Astrocyte (in vitro differentiated cells and primary cell): ENCODE data around the gene CAMK1D. TPM values are rescaled to one million over a fixed set of nuclear protein-coding genes. Genes with fewer than 3 reads are reported as not detected.
A peak's percentile ranks its signal among the peaks of the same experiment; 100 is the strongest.

Source experiments
- DNase-seq: peaks from one replicate; pipeline ENCODE4 v3.0.0-alpha.2; 2010; ENCODE audit warnings: low read depth
- FAIRE-seq: peaks from 2 replicates; lab custom pipeline; 2011; peaks lifted over from hg19 to GRCh38; lab: Jason Lieb, UNC
- H2AFZ ChIP-seq: 2 replicates; pipeline ENCODE4 v1.6.0; 2012; ENCODE audit warnings: low read depth, low read length, inconsistent platforms
- H3K27ac ChIP-seq: 2 replicates; pipeline ENCODE4 v1.5.1; 2011; ENCODE audit warnings: low read depth, low read length, inconsistent platforms
- H3K27me3 ChIP-seq: 2 replicates; pipeline ENCODE4 v1.6.0; 2011; ENCODE audit warnings: low read length, inconsistent platforms; ENCODE audit not compliant: insufficient read depth
- H3K36me3 ChIP-seq: 2 replicates; pipeline ENCODE4 v1.5.1; 2011; ENCODE audit warnings: low read length, inconsistent platforms; ENCODE audit not compliant: insufficient read depth
- H3K4me1 ChIP-seq: 2 replicates; pipeline ENCODE4 v1.5.1; 2011; ENCODE audit warnings: low read length, inconsistent platforms; ENCODE audit not compliant: insufficient read depth
- H3K4me2 ChIP-seq: 2 replicates; pipeline ENCODE4 v1.6.0; 2012; ENCODE audit warnings: low read length, inconsistent platforms
- H3K4me3 ChIP-seq: 2 replicates; pipeline ENCODE4 v1.5.1; 2011; ENCODE audit warnings: low read depth, mild to moderate bottlenecking, low read length, inconsistent platforms; ENCODE audit not compliant: insufficient read depth
- H3K79me2 ChIP-seq: 2 replicates; pipeline ENCODE4 v1.6.0; 2012; ENCODE audit warnings: mild to moderate bottlenecking, low read length, inconsistent platforms; ENCODE audit not compliant: insufficient read depth
- H3K9ac ChIP-seq: 2 replicates; pipeline ENCODE4 v1.6.0; 2012; ENCODE audit warnings: mild to moderate bottlenecking, low read length, inconsistent platforms
- H3K9me3 ChIP-seq: 2 replicates; pipeline ENCODE4 v1.5.1; 2012; ENCODE audit warnings: low read depth, mild to moderate bottlenecking, low read length, inconsistent platforms; ENCODE audit not compliant: insufficient read depth
- H4K20me1 ChIP-seq: 2 replicates; pipeline ENCODE4 v1.6.0; 2012; ENCODE audit warnings: low read length, inconsistent platforms; ENCODE audit not compliant: insufficient read depth
- H3K27ac Mint-ChIP-seq: one replicate; pipeline ENCODE4 v1.8.0; 2021; ENCODE audit warnings: mild to moderate bottlenecking, mixed read lengths; ENCODE audit not compliant: unreplicated experiment
- H3K27me3 Mint-ChIP-seq: one replicate; pipeline ENCODE4 v1.8.0; 2021; ENCODE audit warnings: low read depth, mixed read lengths; ENCODE audit not compliant: unreplicated experiment
- H3K36me3 Mint-ChIP-seq: one replicate; pipeline ENCODE4 v1.8.0; 2021; ENCODE audit warnings: low read depth, mixed read lengths; ENCODE audit not compliant: unreplicated experiment
- H3K4me1 Mint-ChIP-seq: one replicate; pipeline ENCODE4 v1.8.0; 2021; ENCODE audit warnings: low read depth, mixed read lengths; ENCODE audit not compliant: unreplicated experiment
- H3K4me3 Mint-ChIP-seq: one replicate; pipeline ENCODE4 v1.8.0; 2021; ENCODE audit warnings: mild to moderate bottlenecking, moderate library complexity, mixed read lengths; ENCODE audit not compliant: unreplicated experiment
- H3K9me3 Mint-ChIP-seq: one replicate; pipeline ENCODE4 v1.8.0; 2021; ENCODE audit warnings: mild to moderate bottlenecking, mixed read lengths; ENCODE audit not compliant: unreplicated experiment
- EZH2 ChIP-seq: IDR thresholded peaks from 2 replicates; pipeline ENCODE4 v1.6.1; 2012; ENCODE audit warnings: mild to moderate bottlenecking, low read length, inconsistent platforms; ENCODE audit not compliant: insufficient read depth
- total RNA-seq: library from RNA; stranded (reverse); gene quantifications from 2 replicates; pipeline ENCODE4 v1.2.1, GENCODE V29; 2021
- TF ChIP-seq, protein P1 (sequence below): IDR thresholded peaks from 2 replicates; pipeline ENCODE4 v1.5.1; 2011; ENCODE audit warnings: low read depth, mild to moderate bottlenecking, inconsistent platforms, low read length, moderate library complexity; ENCODE audit not compliant: insufficient read depth

Gene CAMK1D
- total RNA-seq, 1 donor from 2014 or later, result 23.6 TPM

DNA sequence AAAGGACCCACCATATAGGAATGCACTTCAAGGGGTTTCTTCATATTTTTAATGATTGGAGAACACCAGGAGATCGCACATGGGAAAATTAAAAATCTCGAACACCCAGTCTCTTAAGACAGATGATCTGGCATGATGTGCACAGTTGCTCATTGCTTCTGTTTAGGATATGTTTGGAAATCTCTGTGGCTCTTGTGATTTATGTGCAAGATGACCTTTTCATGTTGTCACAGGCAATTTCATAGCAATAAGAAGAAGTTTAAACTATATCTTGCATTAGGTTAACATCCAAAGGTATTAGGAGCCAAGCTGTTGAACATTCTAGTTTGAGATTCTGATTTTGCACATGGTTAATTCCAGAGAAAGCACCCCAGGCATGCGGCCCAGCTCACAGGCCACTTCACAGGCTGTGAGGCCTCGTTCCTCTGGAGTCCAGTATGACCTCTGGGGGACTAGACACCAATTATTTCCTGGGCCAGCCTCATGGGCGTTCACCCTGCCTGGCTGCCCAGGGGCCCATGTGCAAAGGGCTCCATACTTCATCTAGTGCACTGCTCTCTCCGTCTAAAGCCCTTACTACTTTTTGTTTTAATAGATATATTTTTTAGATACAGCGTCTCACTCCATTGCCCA is 28.4 kb downstream of the CAMK1D start:
- Histone ChIP-seq H3K4me2 (no peak overlapping the region), H3K79me2 (peaks cover 45% of the 10 kb centered on the region), H3K9ac (no peak overlapping the region), H3K27me3 (no peaks in the 10 kb centered on the region), H3K36me3 (no peaks in the 10 kb centered on the region), H3K4me3 (no peak overlapping the region), H3K9me3 (no peaks in the 10 kb centered on the region), H4K20me1 (peaks cover 19% of the 10 kb centered on the region), H3K27ac (no peak overlapping the region), H2AFZ (no peak overlapping the region), H3K4me1 (peaks cover 12% of the 10 kb centered on the region)
- H3K4me3 Mint-ChIP-seq, result no peak overlapping the region
- peaks cover 1% of the 10 kb centered on the region for H3K36me3 Mint-ChIP-seq
- H3K27me3 Mint-ChIP-seq, result peaks cover 2% of the 10 kb centered on the region
- DNase-seq (no peak), FAIRE-seq (no peak)
- H3K9me3 Mint-ChIP-seq, result no peaks in the 10 kb centered on the region
- no peak overlapping the region for H3K27ac Mint-ChIP-seq
- TF ChIP-seq, protein P1, sequence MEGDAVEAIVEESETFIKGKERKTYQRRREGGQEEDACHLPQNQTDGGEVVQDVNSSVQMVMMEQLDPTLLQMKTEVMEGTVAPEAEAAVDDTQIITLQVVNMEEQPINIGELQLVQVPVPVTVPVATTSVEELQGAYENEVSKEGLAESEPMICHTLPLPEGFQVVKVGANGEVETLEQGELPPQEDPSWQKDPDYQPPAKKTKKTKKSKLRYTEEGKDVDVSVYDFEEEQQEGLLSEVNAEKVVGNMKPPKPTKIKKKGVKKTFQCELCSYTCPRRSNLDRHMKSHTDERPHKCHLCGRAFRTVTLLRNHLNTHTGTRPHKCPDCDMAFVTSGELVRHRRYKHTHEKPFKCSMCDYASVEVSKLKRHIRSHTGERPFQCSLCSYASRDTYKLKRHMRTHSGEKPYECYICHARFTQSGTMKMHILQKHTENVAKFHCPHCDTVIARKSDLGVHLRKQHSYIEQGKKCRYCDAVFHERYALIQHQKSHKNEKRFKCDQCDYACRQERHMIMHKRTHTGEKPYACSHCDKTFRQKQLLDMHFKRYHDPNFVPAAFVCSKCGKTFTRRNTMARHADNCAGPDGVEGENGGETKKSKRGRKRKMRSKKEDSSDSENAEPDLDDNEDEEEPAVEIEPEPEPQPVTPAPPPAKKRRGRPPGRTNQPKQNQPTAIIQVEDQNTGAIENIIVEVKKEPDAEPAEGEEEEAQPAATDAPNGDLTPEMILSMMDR, result no peak
- no peak for TF ChIP-seq EZH2
- H3K4me1 Mint-ChIP-seq, result peaks cover 5% of the 10 kb centered on the region

DNA sequence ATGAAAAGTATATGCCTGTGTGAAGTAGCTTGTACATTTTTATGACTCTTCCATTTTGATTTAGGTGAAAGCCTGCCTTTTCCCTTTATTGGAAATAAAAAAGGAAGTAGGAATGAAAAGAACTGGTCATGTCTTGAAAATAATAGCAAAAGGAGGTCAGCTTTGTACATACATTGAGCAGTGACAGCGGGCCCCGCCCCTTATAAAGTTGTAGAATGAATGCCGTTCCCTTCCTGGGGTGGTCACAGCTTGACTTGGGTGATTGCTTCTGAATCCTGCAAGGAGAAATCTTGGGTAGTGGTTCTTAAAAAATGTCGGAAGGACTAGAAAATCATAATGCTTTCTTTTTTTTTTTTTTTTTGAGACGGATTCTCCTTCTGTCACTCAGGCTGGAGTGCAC is 31.7 kb downstream of the CAMK1D start:
- H3K4me2 ChIP-seq, result no peak overlapping the region
- H3K79me2 ChIP-seq, result peaks cover 39% of the 10 kb centered on the region
- no peaks in the 10 kb centered on the region for H3K36me3 ChIP-seq
- no peak overlapping the region for H2AFZ ChIP-seq
- no peak overlapping the region for H3K9ac ChIP-seq
- H3K9me3 Mint-ChIP-seq, result no peaks in the 10 kb centered on the region
- no peak for DNase-seq
- H3K27me3 ChIP-seq, result no peaks in the 10 kb centered on the region
- FAIRE-seq, result no peak
- H3K4me3 Mint-ChIP-seq, result no peak overlapping the region
- H3K4me1 ChIP-seq, result peaks cover 21% of the 10 kb centered on the region
- peaks cover 2% of the 10 kb centered on the region for H3K27me3 Mint-ChIP-seq
- no peak overlapping the region for H3K27ac Mint-ChIP-seq
- no peak overlapping the region for H3K4me3 ChIP-seq
- H3K4me1 Mint-ChIP-seq, result peaks cover 17% of the 10 kb centered on the region
- H3K9me3 ChIP-seq, result no peaks in the 10 kb centered on the region
- H3K36me3 Mint-ChIP-seq, result peaks cover 1% of the 10 kb centered on the region
- no peak overlapping the region for H3K27ac ChIP-seq
- no peak for TF ChIP-seq EZH2
- TF ChIP-seq, protein P1, result no peak
- H4K20me1 ChIP-seq, result peaks cover 8% of the 10 kb centered on the region

DNA sequence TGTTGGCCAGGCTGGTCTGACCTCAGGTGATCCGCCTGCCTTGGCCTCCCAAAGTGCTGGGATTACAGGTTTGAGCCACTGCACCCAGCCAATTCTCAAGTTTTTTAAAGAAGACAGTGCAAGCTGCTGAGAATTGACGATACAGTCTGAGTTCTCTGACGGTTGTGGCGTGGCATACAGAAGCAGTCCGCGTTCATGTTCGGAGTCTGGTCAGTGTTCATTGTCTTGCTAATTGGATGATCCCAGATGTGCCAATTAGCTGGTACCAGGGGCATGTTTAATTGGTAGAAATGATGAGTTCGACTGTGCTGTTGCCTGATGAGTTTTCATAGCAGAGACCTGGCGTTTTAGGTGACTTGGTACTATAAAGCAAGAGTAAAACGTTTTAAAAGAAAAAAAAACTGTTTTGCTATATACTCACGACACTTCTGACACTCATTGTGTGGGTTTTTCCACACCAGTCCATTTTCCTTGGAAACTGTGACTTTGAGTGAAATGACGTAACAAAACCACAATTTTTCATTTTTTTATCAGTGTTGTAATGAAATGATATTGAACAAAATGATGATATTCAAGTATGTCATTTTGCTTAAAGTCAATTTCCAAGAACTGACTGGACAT is 32.3 kb downstream of the CAMK1D start:
- peak overlapping the region; percentile 58 for H3K27ac ChIP-seq
- no peak overlapping the region for H2AFZ ChIP-seq
- FAIRE-seq (no peak), DNase-seq (no peak)
- Mint-ChIP-seq H3K27me3 (peaks cover 2% of the 10 kb centered on the region), H3K9me3 (no peaks in the 10 kb centered on the region), H3K36me3 (peaks cover 1% of the 10 kb centered on the region), H3K4me3 (no peak overlapping the region), H3K4me1 (peaks cover 17% of the 10 kb centered on the region), H3K27ac (no peak overlapping the region)
- no peaks in the 10 kb centered on the region for H3K36me3 ChIP-seq
- H3K4me3 ChIP-seq, result no peak overlapping the region
- no peaks in the 10 kb centered on the region for H3K27me3 ChIP-seq
- H3K79me2 ChIP-seq, result peaks cover 38% of the 10 kb centered on the region
- H3K9me3 ChIP-seq, result no peaks in the 10 kb centered on the region
- H3K9ac ChIP-seq, result peak overlapping the region; percentile 36
- TF ChIP-seq EZH2, result no peak
- TF ChIP-seq, protein P1, result no peak
- peak overlapping the region; percentile 32 for H3K4me2 ChIP-seq
- H4K20me1 ChIP-seq, result peaks cover 3% of the 10 kb centered on the region
- peaks cover 21% of the 10 kb centered on the region for H3K4me1 ChIP-seq
